ENCODE data around the gene CXorf65. TPM values are rescaled to one million over a fixed set of nuclear protein-coding genes. Genes with fewer than 3 reads are reported as not detected.
A peak's percentile ranks its signal among the peaks of the same experiment; 100 is the strongest.

The CXorf65 gene
- total and polyA plus RNA-seq, 2 donors from 2014 or later, result 3.0 TPM; not detected in 1

GRCh38 chrX:71107245-71107644 lies 705 bp upstream of the CXorf65 start:
- intact Hi-C loops (cut with DNase I), result no loop called here
- no peak for TF ChIP-seq CTCF (IDR thresholded peaks at IDR 0.05; ENCODE audit: borderline replicate concordance, extremely low read depth, insufficient read depth)
- H3K27ac ChIP-seq (ENCODE audit: low read depth in 2 of 2, low read length in 2 of 2), result no peak overlapping the region
- no peak for DNase-seq
- no peaks in the 10 kb centered on the region for H3K9me3 ChIP-seq (ENCODE audit: control insufficient read depth in 2 of 3, insufficient read depth in 1 of 3, low read length in 3 of 3)
- no peak overlapping the region for H3K9ac ChIP-seq (ENCODE audit: low read length in 3 of 3)
- H3K4me3 ChIP-seq (ENCODE audit: low read length in 3 of 3), result no peak overlapping the region
- FAIRE-seq, result no peak
- no peaks in the 10 kb centered on the region for H3K36me3 ChIP-seq (ENCODE audit: control insufficient read depth in 2 of 3, insufficient read depth in 3 of 3, low read length in 3 of 3)
- H3K27me3 ChIP-seq (ENCODE audit: control insufficient read depth, insufficient read depth, low read length), result no peaks in the 10 kb centered on the region
- no peaks in the 10 kb centered on the region for H3K4me1 ChIP-seq (ENCODE audit: control insufficient read depth in 2 of 3, insufficient read depth in 2 of 3, low read depth in 1 of 3, low read length in 3 of 3)

GRCh38 chrX:71105628-71106027 lies 912 bp downstream of the CXorf65 start:
- no peak for FAIRE-seq
- H3K36me3 ChIP-seq (ENCODE audit: control insufficient read depth in 2 of 3, insufficient read depth in 3 of 3, low read length in 3 of 3), result no peaks in the 10 kb centered on the region
- H3K27ac ChIP-seq (ENCODE audit: low read depth in 2 of 2, low read length in 2 of 2), result no peak overlapping the region
- H3K4me1 ChIP-seq (ENCODE audit: control insufficient read depth in 2 of 3, insufficient read depth in 2 of 3, low read depth in 1 of 3, low read length in 3 of 3), result no peaks in the 10 kb centered on the region
- no peaks in the 10 kb centered on the region for H3K27me3 ChIP-seq (ENCODE audit: control insufficient read depth, insufficient read depth, low read length)
- intact Hi-C loops (cut with DNase I), result no loop called here
- DNase-seq, result no peak
- no peak overlapping the region for H3K9ac ChIP-seq (ENCODE audit: low read length in 3 of 3)
- H3K9me3 ChIP-seq (ENCODE audit: control insufficient read depth in 2 of 3, insufficient read depth in 1 of 3, low read length in 3 of 3), result no peaks in the 10 kb centered on the region
- no peak overlapping the region for H3K4me3 ChIP-seq (ENCODE audit: low read length in 3 of 3)
- TF ChIP-seq CTCF (IDR thresholded peaks at IDR 0.05; ENCODE audit: borderline replicate concordance, extremely low read depth, insufficient read depth), result no peak

- no peak for FAIRE-seq
These were observed 3.2 kb downstream of the CXorf65 start for GRCh38 chrX:71103110-71103983.

More at GRCh38 chrX:71103110-71103983, 3.2 kb downstream of the CXorf65 start:
- no peaks in the 10 kb centered on the region for H3K4me1 ChIP-seq (ENCODE audit: control insufficient read depth in 2 of 3, insufficient read depth in 2 of 3, low read depth in 1 of 3, low read length in 3 of 3)
- no peaks in the 10 kb centered on the region for H3K27me3 ChIP-seq (ENCODE audit: control insufficient read depth, insufficient read depth, low read length)
- no peak overlapping the region for H3K9ac ChIP-seq (ENCODE audit: low read length in 3 of 3)
- no peaks in the 10 kb centered on the region for H3K36me3 ChIP-seq (ENCODE audit: control insufficient read depth in 2 of 3, insufficient read depth in 3 of 3, low read length in 3 of 3)
- peak in 4 of 5 donors; percentile 60 to 83 (median 67) for DNase-seq
- H3K27ac ChIP-seq (ENCODE audit: low read depth in 2 of 2, low read length in 2 of 2), result no peak overlapping the region
- intact Hi-C loops (cut with DNase I), result no loop called here
- no peak overlapping the region for H3K4me3 ChIP-seq (ENCODE audit: low read length in 3 of 3)
- no peaks in the 10 kb centered on the region for H3K9me3 ChIP-seq (ENCODE audit: control insufficient read depth in 2 of 3, insufficient read depth in 1 of 3, low read length in 3 of 3)
- no peak for TF ChIP-seq CTCF (IDR thresholded peaks at IDR 0.05; ENCODE audit: borderline replicate concordance, extremely low read depth, insufficient read depth)

Measured in kidney (tissue), 14 donors.